ENCODE results near the gene MPZL2.

GRCh38 chr11:118206391-118207031 is 57.6 kb downstream of the MPZL2 start:
- TF ChIP-seq SP1 (IDR thresholded peaks at IDR 0.05) (no peak), FOXK2 (IDR thresholded peaks at IDR 0.05) (no peak), BHLHE40 (IDR thresholded peaks at IDR 0.05; ENCODE audit: borderline replicate concordance) (no peak), ELF4 (IDR thresholded peaks at IDR 0.05) (no peak), HDGF (IDR thresholded peaks at IDR 0.05; ENCODE audit: borderline replicate concordance) (no peak), SUZ12 (IDR thresholded peaks at IDR 0.05) (no peak), ZNF384 (IDR thresholded peaks at IDR 0.05) (no peak), ARNT (IDR thresholded peaks at IDR 0.05) (no peak), L3MBTL2 (conservative IDR thresholded peaks at IDR 0.05) (no peak), FOXM1 (IDR thresholded peaks at IDR 0.05; ENCODE audit: borderline replicate concordance) (no peak), LEF1 (IDR thresholded peaks at IDR 0.05; ENCODE audit: borderline replicate concordance) (no peak), TARDBP (IDR thresholded peaks at IDR 0.05) (no peak)

Measured in HEK293T (cell line).